H9 (cell line): ENCODE data around the gene NR3C2. TPM values are rescaled to one million over a fixed set of nuclear protein-coding genes. Genes with fewer than 3 reads are reported as not detected.

Experiments
- DNase-seq: peaks from one replicate; pipeline ENCODE4 v3.0.0-alpha.2; 2017
- H2AFZ ChIP-seq: one replicate; pipeline ENCODE4 v1.6.1; 2013; ENCODE audit warnings: mild to moderate bottlenecking, low read length, control low read depth, moderate library complexity
- H2AK5ac ChIP-seq: 2 replicates; pipeline ENCODE4 v1.6.1; 2013; ENCODE audit warnings: low read length, control low read depth, mixed read lengths; ENCODE audit not compliant: insufficient read length
- H2BK120ac ChIP-seq: one replicate; pipeline ENCODE4 v1.6.1; 2013; ENCODE audit warnings: low read depth, mild to moderate bottlenecking, low read length, control low read depth, inconsistent platforms; ENCODE audit not compliant: poor library complexity, severe bottlenecking
- H2BK12ac ChIP-seq: 2 replicates; pipeline ENCODE4 v1.6.1; 2013; ENCODE audit warnings: low read length, control low read depth, mixed read lengths, low read depth; ENCODE audit not compliant: insufficient read length
- H2BK15ac ChIP-seq: 2 replicates; pipeline ENCODE4 v1.6.1; 2013; ENCODE audit warnings: low read depth, low read length, control low read depth
- H2BK20ac ChIP-seq: one replicate; pipeline ENCODE4 v1.6.1; 2013; ENCODE audit warnings: low read depth, mild to moderate bottlenecking, low read length, control low read depth, inconsistent platforms; ENCODE audit not compliant: poor library complexity, severe bottlenecking
- H2BK5ac ChIP-seq: 2 replicates; pipeline ENCODE4 v1.6.1; 2013; ENCODE audit warnings: low read length, control low read depth, mixed read lengths; ENCODE audit not compliant: insufficient read length
- H3K14ac ChIP-seq: 2 replicates; pipeline ENCODE4 v1.6.1; 2013; ENCODE audit warnings: low read length, control low read depth; ENCODE audit not compliant: insufficient read depth
- H3K18ac ChIP-seq: 2 replicates; pipeline ENCODE4 v1.6.1; 2013; ENCODE audit warnings: low read depth, mild to moderate bottlenecking, mixed read lengths, low read length, control low read depth; ENCODE audit not compliant: insufficient read length
- H3K23ac ChIP-seq: 2 replicates; pipeline ENCODE4 v1.6.1; 2013; ENCODE audit warnings: low read length, control low read depth, mixed read lengths, low read depth; ENCODE audit not compliant: insufficient read length
- H3K23me2 ChIP-seq: 2 replicates; pipeline ENCODE4 v1.6.1; 2013; ENCODE audit warnings: low read depth, mild to moderate bottlenecking, mixed read lengths, low read length, control low read depth; ENCODE audit not compliant: insufficient read length, poor library complexity, severe bottlenecking
- H3K27ac ChIP-seq: 2 replicates; pipeline ENCODE4 v1.5.1; 2013; ENCODE audit warnings: low read length, control low read depth, mixed read lengths, low read depth; ENCODE audit not compliant: insufficient read length
- H3K27me3 ChIP-seq: 2 replicates; pipeline ENCODE4 v1.6.1; 2013; ENCODE audit warnings: low read length, control low read depth, inconsistent platforms; ENCODE audit not compliant: insufficient read depth
- H3K4ac ChIP-seq: 2 replicates; pipeline ENCODE4 v1.6.1; 2013; ENCODE audit warnings: low read depth, mild to moderate bottlenecking, control low read depth, inconsistent platforms, low read length, moderate library complexity
- H3K4me1 ChIP-seq: 2 replicates; pipeline ENCODE4 v1.6.1; 2013; ENCODE audit warnings: low read length, control low read depth, inconsistent platforms; ENCODE audit not compliant: insufficient read depth
- H3K4me2 ChIP-seq: 2 replicates; pipeline ENCODE4 v1.6.1; 2013; ENCODE audit warnings: low read length, control low read depth, mixed read lengths; ENCODE audit not compliant: insufficient read length, insufficient read depth
- H3K56ac ChIP-seq: 2 replicates; pipeline ENCODE4 v1.6.1; 2013; ENCODE audit warnings: low read depth, mild to moderate bottlenecking, mixed read lengths, low read length, control low read depth; ENCODE audit not compliant: insufficient read length
- H3K79me1 ChIP-seq: 2 replicates; pipeline ENCODE4 v1.6.1; 2013; ENCODE audit warnings: low read depth, mild to moderate bottlenecking, moderate library complexity, low read length, control low read depth, inconsistent platforms; ENCODE audit not compliant: insufficient read depth, poor library complexity, severe bottlenecking
- H3K79me2 ChIP-seq: 2 replicates; pipeline ENCODE4 v1.6.1; 2013; ENCODE audit warnings: low read length, control low read depth, inconsistent platforms; ENCODE audit not compliant: insufficient read depth
- H3K9ac ChIP-seq: 2 replicates; pipeline ENCODE4 v1.6.1; 2013; ENCODE audit warnings: low read length, control low read depth, mixed read lengths; ENCODE audit not compliant: insufficient read length; ENCODE audit errors: extremely low read depth
- H3K9me3 ChIP-seq: one replicate; pipeline ENCODE4 v1.6.1; 2013; ENCODE audit warnings: low read depth, low read length, inconsistent platforms; ENCODE audit not compliant: control insufficient read depth
- H3T11ph ChIP-seq: one replicate; pipeline ENCODE4 v1.6.1; 2013; ENCODE audit warnings: mild to moderate bottlenecking, low read length, control low read depth, inconsistent platforms
- H4K20me1 ChIP-seq: one replicate; pipeline ENCODE4 v1.6.1; 2013; ENCODE audit not compliant: control insufficient read depth, insufficient read length, insufficient read depth
- H4K5ac ChIP-seq: 2 replicates; pipeline ENCODE4 v1.6.1; 2013; ENCODE audit warnings: low read depth, mild to moderate bottlenecking, mixed read lengths, low read length, control low read depth; ENCODE audit not compliant: insufficient read length
- H4K8ac ChIP-seq: replicated peaks from 2 replicates; pipeline ENCODE4 v1.6.1; 2013; ENCODE audit warnings: low read length, control low read depth, mixed read lengths, low read depth; ENCODE audit not compliant: insufficient read length
- H4K91ac ChIP-seq: 2 replicates; pipeline ENCODE4 v1.6.1; 2013; ENCODE audit warnings: low read depth, mild to moderate bottlenecking, moderate library complexity, mixed read lengths, low read length, control low read depth; ENCODE audit not compliant: insufficient read length
- H3K27ac Mint-ChIP-seq, 3 experiments: 2 replicates in 2 of 3; 3 replicates in 1 of 3; pipeline ENCODE4 v1.8.0; 2020 to 2021; ENCODE audit warnings: mixed read lengths in 3 of 3, mild to moderate bottlenecking in 1 of 3, moderate library complexity in 1 of 3
- H3K27me3 Mint-ChIP-seq: 2 replicates; pipeline ENCODE4 v1.8.0; 2021; ENCODE audit warnings: low read depth, mild to moderate bottlenecking, moderate library complexity, mixed read lengths
- H3K36me3 Mint-ChIP-seq, 3 experiments: 2 replicates in 2 of 3; 3 replicates in 1 of 3; pipeline ENCODE4 v1.8.0; 2020 to 2021; ENCODE audit warnings: low read depth in 3 of 3, mixed read lengths in 3 of 3; ENCODE audit not compliant: insufficient read depth in 1 of 3
- H3K4me1 Mint-ChIP-seq, 2 experiments: 2 replicates each; pipeline ENCODE4 v1.8.0; 2020; ENCODE audit warnings: mixed read lengths in 2 of 2
- H3K4me3 Mint-ChIP-seq, 2 experiments: 2 replicates in 1 of 2; 3 replicates in 1 of 2; pipeline ENCODE4 v1.8.0; 2020 to 2021; ENCODE audit warnings: mild to moderate bottlenecking in 2 of 2, mixed read lengths in 2 of 2, moderate library complexity in 1 of 2
- H3K9me3 Mint-ChIP-seq, 2 experiments: 2 replicates in 1 of 2; 3 replicates in 1 of 2; pipeline ENCODE4 v1.8.0; 2020; ENCODE audit warnings: mild to moderate bottlenecking in 2 of 2, mixed read lengths in 2 of 2, moderate library complexity in 1 of 2
- WGBS: extraction: QIAGEN DNeasy Blood & Tissue Kit; methylation state at CpG from one replicate; pipeline ENCODE4 v1.1.7; 2013; ENCODE audit warnings: missing lambda C conversion rate, low lambda C conversion rate, mixed read lengths; ENCODE audit not compliant: insufficient read length; ENCODE audit errors: extremely low coverage; 5-methylcytosine and 5-hydroxymethylcytosine counted together
- total RNA-seq: library from RNA; stranded (reverse); gene quantifications from 2 replicates; pipeline ENCODE4 v1.2.1, GENCODE V29; 2021
- TF ChIP-seq, protein P1 (sequence below): fragments of 200-600 bp; sonication (generic); conservative IDR thresholded peaks from 3 replicates; pipeline ENCODE4 v1.8.0; 2021; ENCODE audit warnings: antibody characterized with exemption, mild to moderate bottlenecking

NR3C2 gene
- total RNA-seq, 1 experiment from 2014 or later = 1.4 TPM

DNA sequence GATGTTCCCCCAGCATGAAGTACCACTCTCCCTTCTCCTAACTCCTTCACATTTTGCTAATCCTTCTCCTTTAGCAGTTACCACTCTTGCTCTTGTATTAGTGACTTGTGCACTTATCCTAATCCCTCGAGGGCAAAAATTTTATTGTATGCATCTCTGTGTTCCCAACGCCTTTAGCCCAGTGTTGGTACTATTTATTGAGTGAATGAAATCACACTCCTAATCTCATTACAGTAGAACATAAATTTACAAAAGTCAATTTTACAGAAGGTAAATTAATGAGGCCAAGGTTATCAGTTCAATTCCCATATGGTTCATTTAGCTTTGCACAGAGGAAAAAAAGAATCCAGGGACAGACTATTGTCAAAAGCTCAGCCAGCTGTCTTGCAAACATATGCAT lies 178.4 kb downstream of the NR3C2 start:
- H4K5ac ChIP-seq = no peak overlapping the region
- no peak overlapping the region for H2BK15ac ChIP-seq
- Mint-ChIP-seq H3K9me3 (no peaks in the 10 kb centered on the region), H3K4me1 (no peaks in the 10 kb centered on the region), H3K27ac (no peak overlapping the region), H3K4me3 (no peak overlapping the region), H3K36me3 (no peaks in the 10 kb centered on the region), H3K27me3 (no peaks in the 10 kb centered on the region)
- H3K27ac ChIP-seq = no peak overlapping the region
- no peak overlapping the region for H3K14ac ChIP-seq
- H2AK5ac ChIP-seq = peak overlapping the region; percentile 75
- H2BK20ac ChIP-seq = no peak overlapping the region
- DNase-seq = no peak
- H3K18ac ChIP-seq = no peak overlapping the region
- no CpG with 5 or more reads among the region's 2 CpGs for WGBS
- H3K27me3 ChIP-seq = no peaks in the 10 kb centered on the region
- H3K56ac ChIP-seq = no peak overlapping the region
- no peak overlapping the region for H4K8ac ChIP-seq
- no peak overlapping the region for H2BK120ac ChIP-seq
- no peak overlapping the region for H3K23ac ChIP-seq
- H3K4ac ChIP-seq = no peak overlapping the region
- H3K79me1 ChIP-seq = no peaks in the 10 kb centered on the region
- no peaks in the 10 kb centered on the region for H3K79me2 ChIP-seq
- H4K91ac ChIP-seq = no peak overlapping the region
- H4K20me1 ChIP-seq = no peaks in the 10 kb centered on the region
- H3T11ph ChIP-seq = no peak overlapping the region
- no peak overlapping the region for H2BK12ac ChIP-seq
- no peak overlapping the region for H2AFZ ChIP-seq
- TF ChIP-seq, protein P1, sequence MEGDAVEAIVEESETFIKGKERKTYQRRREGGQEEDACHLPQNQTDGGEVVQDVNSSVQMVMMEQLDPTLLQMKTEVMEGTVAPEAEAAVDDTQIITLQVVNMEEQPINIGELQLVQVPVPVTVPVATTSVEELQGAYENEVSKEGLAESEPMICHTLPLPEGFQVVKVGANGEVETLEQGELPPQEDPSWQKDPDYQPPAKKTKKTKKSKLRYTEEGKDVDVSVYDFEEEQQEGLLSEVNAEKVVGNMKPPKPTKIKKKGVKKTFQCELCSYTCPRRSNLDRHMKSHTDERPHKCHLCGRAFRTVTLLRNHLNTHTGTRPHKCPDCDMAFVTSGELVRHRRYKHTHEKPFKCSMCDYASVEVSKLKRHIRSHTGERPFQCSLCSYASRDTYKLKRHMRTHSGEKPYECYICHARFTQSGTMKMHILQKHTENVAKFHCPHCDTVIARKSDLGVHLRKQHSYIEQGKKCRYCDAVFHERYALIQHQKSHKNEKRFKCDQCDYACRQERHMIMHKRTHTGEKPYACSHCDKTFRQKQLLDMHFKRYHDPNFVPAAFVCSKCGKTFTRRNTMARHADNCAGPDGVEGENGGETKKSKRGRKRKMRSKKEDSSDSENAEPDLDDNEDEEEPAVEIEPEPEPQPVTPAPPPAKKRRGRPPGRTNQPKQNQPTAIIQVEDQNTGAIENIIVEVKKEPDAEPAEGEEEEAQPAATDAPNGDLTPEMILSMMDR = no peak
- H3K23me2 ChIP-seq = no peaks in the 10 kb centered on the region
- H3K4me1 ChIP-seq = no peaks in the 10 kb centered on the region
- no peak overlapping the region for H3K9ac ChIP-seq
- no peaks in the 10 kb centered on the region for H3K9me3 ChIP-seq
- H2BK5ac ChIP-seq = no peak overlapping the region
- H3K4me2 ChIP-seq = no peak overlapping the region
